PFSK-1 (cell line): ENCODE results near the gene SERPINA9.

ENCODE experiments used
- FOXP2 ChIP-seq: optimal IDR thresholded peaks from 2 replicates; pipeline ENCODE3; 2011; ENCODE audit warnings: borderline replicate concordance, control low read depth, inconsistent platforms; ENCODE audit not compliant: insufficient read depth; ENCODE audit errors: extremely low read length, extremely low read depth
- POLR2AphosphoS5 ChIP-seq: IDR thresholded peaks from 2 replicates; pipeline ENCODE4 v1.6.1; 2012; ENCODE audit warnings: low read depth, mild to moderate bottlenecking, control low read depth, low read length, moderate library complexity
- REST ChIP-seq, 2 experiments: IDR thresholded peaks; 2 replicates each; pipeline versions ENCODE4 v1.6.1 to v1.8.0; 2011 to 2012; ENCODE audit warnings: low read depth in 2 of 2, low read length in 2 of 2, control low read depth in 1 of 2, inconsistent platforms in 1 of 2, mild to moderate bottlenecking in 1 of 2, moderate library complexity in 1 of 2; ENCODE audit not compliant: insufficient read depth in 1 of 2
- SIN3A ChIP-seq: IDR thresholded peaks from 2 replicates; pipeline ENCODE4 v1.6.1; 2012; ENCODE audit warnings: mild to moderate bottlenecking, low read length, moderate library complexity, borderline replicate concordance; ENCODE audit not compliant: insufficient read depth
- TAF1 ChIP-seq: IDR thresholded peaks from 2 replicates; pipeline ENCODE4 v1.6.1; 2012; ENCODE audit warnings: low read length, control low read depth, borderline replicate concordance; ENCODE audit not compliant: insufficient read depth

SERPINA9 gene

GRCh38 chr14:94441130-94441529, 34.9 kb downstream of the SERPINA9 start:
- TF ChIP-seq TAF1 = no peak
- TF ChIP-seq FOXP2 = no peak
- no peak for TF ChIP-seq REST (IDR thresholded peaks at IDR 0.05; ENCODE audit: insufficient read depth in 1 of 2, low read depth in 2 of 2, low read length in 2 of 2)
- TF ChIP-seq SIN3A = no peak

- TF ChIP-seq FOXP2 = no peak
Measured at GRCh38 chr14:94439453-94440057, 36.4 kb downstream of the SERPINA9 start.

- no peak for TF ChIP-seq POLR2AphosphoS5
- TF ChIP-seq REST (IDR thresholded peaks at IDR 0.05; ENCODE audit: insufficient read depth in 1 of 2, low read depth in 2 of 2, low read length in 2 of 2) = no peak
Measured at GRCh38 chr14:94428610-94429009, 47.4 kb downstream of the SERPINA9 start.

- no peak for TF ChIP-seq TAF1
- no peak for TF ChIP-seq FOXP2
- no peak for TF ChIP-seq POLR2AphosphoS5
Measured at GRCh38 chr14:94427016-94427613, 48.9 kb downstream of the SERPINA9 start.

- TF ChIP-seq TAF1 = no peak
- TF ChIP-seq SIN3A = no peak
- no peak for TF ChIP-seq FOXP2
- no peak for TF ChIP-seq POLR2AphosphoS5
- no peak for TF ChIP-seq REST (IDR thresholded peaks at IDR 0.05; ENCODE audit: insufficient read depth in 1 of 2, low read depth in 2 of 2, low read length in 2 of 2)
Measured at GRCh38 chr14:94426526-94426925, 49.5 kb downstream of the SERPINA9 start.

GRCh38 chr14:94424371-94424770, 51.6 kb downstream of the SERPINA9 start:
- no peak for TF ChIP-seq TAF1
- TF ChIP-seq REST (IDR thresholded peaks at IDR 0.05; ENCODE audit: insufficient read depth in 1 of 2, low read depth in 2 of 2, low read length in 2 of 2) = no peak
- TF ChIP-seq SIN3A = no peak
- no peak for TF ChIP-seq POLR2AphosphoS5
